ENCODE data around the gene SGK2. TPM values are rescaled to one million over a fixed set of nuclear protein-coding genes. Genes with fewer than 3 reads are reported as not detected.
"Not testable (repeated sequence)": the region's sequence is repeated elsewhere in the genome, so short reads cannot be mapped to it uniquely, and the experiment has no call there.

SGK2 gene
- total RNA-seq, 2 experiments from 2014 or later = 0.41 to 0.48 TPM

DNA sequence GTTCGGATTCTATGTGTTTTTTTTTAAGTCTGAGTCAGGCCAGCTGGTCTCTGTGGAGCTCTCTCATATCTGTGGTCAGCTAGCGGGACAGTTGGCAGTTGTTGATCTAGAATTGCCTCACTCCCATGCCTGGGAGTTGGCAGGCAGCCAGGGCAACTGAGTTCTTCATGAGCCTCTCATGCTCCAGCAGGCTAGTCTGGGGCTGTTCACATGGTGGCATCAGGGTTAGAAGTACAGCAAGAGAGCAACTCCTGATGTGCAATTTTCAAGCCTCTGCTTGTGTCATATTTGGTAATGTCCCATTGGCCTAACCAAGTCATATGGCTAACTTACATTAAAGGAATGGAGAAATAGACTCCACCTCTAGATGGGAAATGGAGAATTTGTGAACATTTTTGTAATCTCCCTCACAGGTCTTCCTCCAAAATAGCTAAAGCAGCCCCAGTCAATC lies 25.2 kb downstream of the SGK2 start:
- Histone ChIP-seq H3K79me2 (ENCODE audit: insufficient read depth, low read depth, low read length) (no peaks in the 10 kb centered on the region), H3K36me3 (ENCODE audit: insufficient read depth, low read length) (no peaks in the 10 kb centered on the region), H3K4me3 (ENCODE audit: low read depth, low read length, poor library complexity, severe bottlenecking) (no peak overlapping the region), H3K4me1 (ENCODE audit: insufficient read depth, low read length, poor library complexity, severe bottlenecking) (no peaks in the 10 kb centered on the region), H3K9me2 (ENCODE audit: insufficient read depth, low read length) (no peaks in the 10 kb centered on the region), H3K9me3 (ENCODE audit: low read length) (no peaks in the 10 kb centered on the region), H3K4me2 (ENCODE audit: low read length) (no peak overlapping the region), H3K27ac (ENCODE audit: low read depth, low read length, poor library complexity, severe bottlenecking) (no peak overlapping the region), H4K20me1 (ENCODE audit: insufficient read depth, low read length) (no peaks in the 10 kb centered on the region), H2AFZ (ENCODE audit: low read length) (no peak overlapping the region)
- intact Hi-C loops (cut with micrococcal nuclease; ENCODE audit: unreplicated experiment) = no loop called here
- TF ChIP-seq, protein P1, sequence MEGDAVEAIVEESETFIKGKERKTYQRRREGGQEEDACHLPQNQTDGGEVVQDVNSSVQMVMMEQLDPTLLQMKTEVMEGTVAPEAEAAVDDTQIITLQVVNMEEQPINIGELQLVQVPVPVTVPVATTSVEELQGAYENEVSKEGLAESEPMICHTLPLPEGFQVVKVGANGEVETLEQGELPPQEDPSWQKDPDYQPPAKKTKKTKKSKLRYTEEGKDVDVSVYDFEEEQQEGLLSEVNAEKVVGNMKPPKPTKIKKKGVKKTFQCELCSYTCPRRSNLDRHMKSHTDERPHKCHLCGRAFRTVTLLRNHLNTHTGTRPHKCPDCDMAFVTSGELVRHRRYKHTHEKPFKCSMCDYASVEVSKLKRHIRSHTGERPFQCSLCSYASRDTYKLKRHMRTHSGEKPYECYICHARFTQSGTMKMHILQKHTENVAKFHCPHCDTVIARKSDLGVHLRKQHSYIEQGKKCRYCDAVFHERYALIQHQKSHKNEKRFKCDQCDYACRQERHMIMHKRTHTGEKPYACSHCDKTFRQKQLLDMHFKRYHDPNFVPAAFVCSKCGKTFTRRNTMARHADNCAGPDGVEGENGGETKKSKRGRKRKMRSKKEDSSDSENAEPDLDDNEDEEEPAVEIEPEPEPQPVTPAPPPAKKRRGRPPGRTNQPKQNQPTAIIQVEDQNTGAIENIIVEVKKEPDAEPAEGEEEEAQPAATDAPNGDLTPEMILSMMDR (conservative IDR thresholded peaks at IDR 0.05; ENCODE audit: low read length) = no peak
- no peak for TF ChIP-seq EZH2phosphoT487 (IDR thresholded peaks at IDR 0.05; ENCODE audit: borderline replicate concordance, low read depth, low read length)
- DNase-seq (ENCODE audit: low spot score) = no peak
- POLR2A ChIA-PET = interaction anchor here (0.6 to 1.2 kb wide), 4 partner anchors 9 to 251 kb away, joined by 3 read pairs; no protein-coding TSS in a partner anchor
- CTCF ChIA-PET (ENCODE audit: unreplicated experiment) = no interaction called here
- BruUV-seq (replicated peaks) = no TSS peak

DNA sequence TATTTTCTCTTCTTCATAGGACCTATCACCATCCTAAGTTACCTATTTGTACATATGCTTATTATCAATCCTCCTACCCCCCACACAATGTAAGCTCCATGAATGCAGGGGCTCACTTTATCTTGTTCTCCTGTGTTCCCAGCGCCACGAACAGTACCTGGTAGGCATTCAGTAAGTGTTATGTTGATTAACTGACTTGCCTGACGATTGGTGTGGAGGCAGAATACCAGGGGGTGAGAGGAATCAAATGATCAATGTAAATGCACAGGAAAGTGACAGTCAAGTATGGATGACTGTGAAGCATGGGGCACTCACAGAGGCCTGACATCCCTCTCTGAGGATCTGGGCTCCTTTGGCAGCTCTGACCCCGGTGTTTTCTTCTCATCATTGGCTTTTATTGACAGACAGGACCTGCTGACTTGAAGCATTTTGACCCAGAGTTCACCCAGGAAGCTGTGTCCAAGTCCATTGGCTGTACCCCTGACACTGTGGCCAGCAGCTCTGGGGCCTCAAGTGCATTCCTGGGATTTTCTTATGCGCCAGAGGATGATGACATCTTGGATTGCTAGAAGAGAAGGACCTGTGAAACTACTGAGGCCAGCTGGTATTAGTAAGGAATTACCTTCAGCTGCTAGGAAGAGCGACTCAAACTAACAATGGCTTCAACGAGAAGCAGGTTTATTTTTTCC lies 25.8 kb downstream of the SGK2 start:
- no peaks in the 10 kb centered on the region for H3K36me3 ChIP-seq (ENCODE audit: insufficient read depth, low read length)
- no peak overlapping the region for H3K27ac ChIP-seq (ENCODE audit: low read depth, low read length, poor library complexity, severe bottlenecking)
- CTCF ChIA-PET (ENCODE audit: unreplicated experiment) = no interaction called here
- no peak for TF ChIP-seq EZH2phosphoT487 (IDR thresholded peaks at IDR 0.05; ENCODE audit: borderline replicate concordance, low read depth, low read length)
- TF ChIP-seq, protein P1 (conservative IDR thresholded peaks at IDR 0.05; ENCODE audit: low read length) = no peak
- no peak overlapping the region for H3K4me3 ChIP-seq (ENCODE audit: low read depth, low read length, poor library complexity, severe bottlenecking)
- intact Hi-C loops (cut with micrococcal nuclease; ENCODE audit: unreplicated experiment) = no loop called here
- peaks cover under 1% of the 10 kb centered on the region for H3K4me1 ChIP-seq (ENCODE audit: insufficient read depth, low read length, poor library complexity, severe bottlenecking)
- no peaks in the 10 kb centered on the region for H4K20me1 ChIP-seq (ENCODE audit: insufficient read depth, low read length)
- no peak for DNase-seq (ENCODE audit: low spot score)
- H3K9me3 ChIP-seq (ENCODE audit: low read length) = no peaks in the 10 kb centered on the region
- no peaks in the 10 kb centered on the region for H3K79me2 ChIP-seq (ENCODE audit: insufficient read depth, low read depth, low read length)
- H3K4me2 ChIP-seq (ENCODE audit: low read length) = no peak overlapping the region
- BruUV-seq (replicated peaks) = no TSS peak
- POLR2A ChIA-PET = interaction anchor here (0.5 to 0.6 kb wide), 3 partner anchors 7 to 17 kb away, joined by 3 read pairs; no protein-coding TSS in a partner anchor
- no peaks in the 10 kb centered on the region for H3K9me2 ChIP-seq (ENCODE audit: insufficient read depth, low read length)
- H2AFZ ChIP-seq (ENCODE audit: low read length) = no peak overlapping the region

DNA sequence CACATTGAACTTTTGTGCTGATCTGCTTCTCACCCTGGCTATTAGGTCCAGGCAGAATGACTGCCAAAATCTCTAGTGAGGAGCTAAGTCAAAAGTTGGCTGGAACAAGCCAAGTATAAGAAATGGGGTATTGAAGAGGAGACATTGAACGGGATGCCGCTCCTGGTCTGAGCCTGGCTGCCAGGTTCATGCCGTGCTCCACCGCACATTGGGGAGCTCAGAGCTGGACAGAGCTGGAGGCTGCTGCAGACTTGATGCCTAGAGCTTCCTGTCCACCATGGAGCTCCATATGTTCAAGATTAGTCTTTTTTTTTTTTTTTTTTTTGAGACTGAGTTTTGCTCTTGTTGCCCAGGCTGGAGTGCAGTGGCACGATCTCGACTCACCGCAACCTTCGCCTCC lies 27.8 kb downstream of the SGK2 start:
- POLR2A ChIA-PET = interaction anchor here (1.0 kb wide), 1 partner anchor 95 kb away, joined by 8 read pairs; no protein-coding TSS in a partner anchor

DNA sequence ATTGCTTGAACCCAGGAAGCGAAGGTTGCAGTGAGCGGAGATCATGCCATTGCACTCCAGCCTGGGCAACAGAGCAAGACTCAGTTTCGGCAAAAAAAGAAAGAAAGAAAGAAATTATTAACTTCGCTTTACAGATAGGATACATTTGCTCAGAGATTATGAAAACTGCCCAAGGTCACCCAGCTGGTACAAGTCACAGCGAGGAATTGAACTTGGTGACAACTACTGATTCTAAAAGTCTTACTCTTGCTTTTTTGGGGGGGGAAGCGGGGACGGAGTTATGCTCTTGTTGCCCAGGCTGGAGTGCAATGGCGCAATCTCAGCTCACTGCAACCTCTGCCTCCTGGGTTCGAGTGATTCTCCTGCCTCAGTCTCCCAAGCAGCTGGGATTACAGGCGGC lies 29.7 kb downstream of the SGK2 start:
- BruUV-seq (replicated peaks); H3K36me3 ChIP-seq (ENCODE audit: insufficient read depth, low read length); DNase-seq (ENCODE audit: low spot score); H3K4me2 ChIP-seq (ENCODE audit: low read length); CTCF ChIA-PET (ENCODE audit: unreplicated experiment); intact Hi-C loops (cut with micrococcal nuclease; ENCODE audit: unreplicated experiment); H3K27ac ChIP-seq (ENCODE audit: low read depth, low read length, poor library complexity, severe bottlenecking); POLR2A ChIA-PET; H4K20me1 ChIP-seq (ENCODE audit: insufficient read depth, low read length); H3K4me3 ChIP-seq (ENCODE audit: low read depth, low read length, poor library complexity, severe bottlenecking); H2AFZ ChIP-seq (ENCODE audit: low read length); H3K9me2 ChIP-seq (ENCODE audit: insufficient read depth, low read length); H3K9me3 ChIP-seq (ENCODE audit: low read length): not testable (repeated sequence)
- peaks cover 16% of the 10 kb centered on the region for H3K79me2 ChIP-seq (ENCODE audit: insufficient read depth, low read depth, low read length)
- peaks cover 17% of the 10 kb centered on the region for H3K4me1 ChIP-seq (ENCODE audit: insufficient read depth, low read length, poor library complexity, severe bottlenecking)

More for the DNA sequence above, 27.8 kb downstream of the SGK2 start:
- no peak overlapping the region for H3K4me3 ChIP-seq (ENCODE audit: low read depth, low read length, poor library complexity, severe bottlenecking)
- H3K9me2 ChIP-seq (ENCODE audit: insufficient read depth, low read length) = no peaks in the 10 kb centered on the region
- H2AFZ ChIP-seq (ENCODE audit: low read length) = no peak overlapping the region
- no peaks in the 10 kb centered on the region for H3K36me3 ChIP-seq (ENCODE audit: insufficient read depth, low read length)
- DNase-seq (ENCODE audit: low spot score) = no peak
- H3K4me1 ChIP-seq (ENCODE audit: insufficient read depth, low read length, poor library complexity, severe bottlenecking) = peaks cover 10% of the 10 kb centered on the region
- no peak overlapping the region for H3K27ac ChIP-seq (ENCODE audit: low read depth, low read length, poor library complexity, severe bottlenecking)
- TF ChIP-seq EZH2phosphoT487 (IDR thresholded peaks at IDR 0.05; ENCODE audit: borderline replicate concordance, low read depth, low read length) = no peak
- TF ChIP-seq, protein P1 (conservative IDR thresholded peaks at IDR 0.05; ENCODE audit: low read length) = no peak
- no peaks in the 10 kb centered on the region for H4K20me1 ChIP-seq (ENCODE audit: insufficient read depth, low read length)
- CTCF ChIA-PET (ENCODE audit: unreplicated experiment) = no interaction called here
- intact Hi-C loops (cut with micrococcal nuclease; ENCODE audit: unreplicated experiment) = no loop called here
- no peak overlapping the region for H3K4me2 ChIP-seq (ENCODE audit: low read length)
- peaks cover 6% of the 10 kb centered on the region; the same call in 1 of the 2 replicates for H3K79me2 ChIP-seq (ENCODE audit: insufficient read depth, low read depth, low read length)
- H3K9me3 ChIP-seq (ENCODE audit: low read length) = no peaks in the 10 kb centered on the region
- no TSS peak for BruUV-seq (replicated peaks)
